Sigmoid colon (tissue), 7 donors: ENCODE results near the gene ADAMTS17. TPM values are rescaled to one million over a fixed set of nuclear protein-coding genes. Genes with fewer than 3 reads are reported as not detected.

Experiments
- DNase-seq: peaks from one replicate; pipeline ENCODE4 v3.0.0-alpha.2; 2019
- H3K27ac ChIP-seq, 4 donors: fragments of 200-600 bp; sonication (generic); one replicate each; pipeline ENCODE4 v1.5.1; 2016 to 2019; ENCODE audit warnings: mild to moderate bottlenecking in 1 of 4
- H3K27me3 ChIP-seq, 3 donors: fragments of 200-600 bp; sonication (generic); one replicate each; pipeline ENCODE4 v1.5.1; 2019; ENCODE audit warnings: mild to moderate bottlenecking in 1 of 3
- H3K36me3 ChIP-seq, 4 donors: fragments of 200-600 bp; sonication (generic); one replicate each; pipeline ENCODE4 v1.5.1; 2016 to 2019
- H3K4me1 ChIP-seq, 4 donors: fragments of 200-600 bp; sonication (generic); one replicate each; pipeline ENCODE4 v1.5.1; 2017 to 2019
- H3K4me3 ChIP-seq, 4 donors: fragments of 200-600 bp; sonication (generic); one replicate each; pipeline ENCODE4 v1.5.1; 2017 to 2019; ENCODE audit warnings: mild to moderate bottlenecking in 2 of 4, moderate library complexity in 1 of 4
- H3K9me3 ChIP-seq, 4 donors: fragments of 200-600 bp in 3 of 4; sonication (generic) in 3 of 4; one replicate each; pipeline versions ENCODE4 v1.5.1 to v1.6.1; 2013 to 2019
- CTCF ChIP-seq, 4 experiments: fragments of 450-650 bp in 3 of 4; fragments of 200-600 bp in 1 of 4; IDR thresholded peaks; one replicate each; pipeline ENCODE4 v1.5.1; 2016 to 2019; ENCODE audit warnings: antibody characterized with exemption in 4 of 4, mild to moderate bottlenecking in 3 of 4, moderate library complexity in 2 of 4
- EP300 ChIP-seq, 4 donors: sonication (generic); formaldehyde crosslinking; IDR thresholded peaks; one replicate each; pipeline ENCODE4 v1.6.1; 2017; ENCODE audit warnings: antibody characterized with exemption in 4 of 4
- POLR2A ChIP-seq, 2 donors: fragments of 450-650 bp; IDR thresholded peaks; one replicate each; pipeline ENCODE4 v1.6.1; 2016; ENCODE audit warnings: antibody characterized with exemption in 2 of 2, mild to moderate bottlenecking in 2 of 2, moderate library complexity in 2 of 2
- POLR2AphosphoS5 ChIP-seq, 4 donors: sonication (generic); formaldehyde crosslinking; IDR thresholded peaks; one replicate each; pipeline ENCODE4 v1.6.1; 2017; ENCODE audit warnings: antibody characterized with exemption in 4 of 4
- WGBS, 2 donors: extraction: QIAGEN DNeasy Blood & Tissue Kit; methylation state at CpG; one replicate each; pipeline ENCODE4 v1.1.7; 2013; 5-methylcytosine and 5-hydroxymethylcytosine counted together
- intact Hi-C: fragments of 100-400 bp; cut with DNase I; formaldehyde crosslinking; loops from one replicate; pipeline ENCODE4 v1.15.1; 2023
- polyA plus RNA-seq, 3 donors: library from polyadenylated mRNA; stranded (reverse); fragments of 200-250 nt; gene quantifications; one replicate each; pipeline ENCODE4 v1.2.3, GENCODE V29; 2013
- total RNA-seq, 4 donors: library from RNA; depleted of rRNA; stranded (reverse); fragments of >200 nt; gene quantifications; one replicate each; pipeline ENCODE4 v1.1.0, GENCODE V29; 2016
- donor health status: healthy with polysubstance abuse.
- donor health status: Bipolar disorder and iron deficiency.
- donor health status: healthy.

The ADAMTS17 gene
- total RNA-seq (1 to 10 TPM in 3 of 4 donors, under 1 TPM in 1; 0.71 to 3.6 (median 1.3) TPM), polyA plus RNA-seq (1 to 10 TPM in 1 of 3 donors, under 1 TPM in 2; 0.46 to 1.4 (median 0.60) TPM)

GRCh38 chr15:100341750-100342560, at the start of gene ADAMTS17:
Gene ADAMTS17 (minus strand): TSS chr15:100341975. CDS start chr15:100341899, 76 bp downstream.
- 1 to 3% methylated on average over 59 of the region's 59 CpGs for WGBS, 2 donors
- peak; percentile 98 for DNase-seq
- Histone ChIP-seq H3K9me3 (no peaks in the 10 kb centered on the region), H3K27me3 (peaks cover 5 to 9% (median 8%) of the 10 kb centered on the region in 3 donors), H3K27ac (peak within 1 kb of the TSS; percentile 69 to 87 (median 80)), H3K4me1 (peaks cover 0 to 23% (median 11%) of the 10 kb centered on the region in 4 donors), H3K36me3 (no peaks in the 10 kb centered on the region), H3K4me3 (peak within 1 kb of the TSS; percentile 51 to 86 (median 78))
- intact Hi-C loops = loop anchor here (5.0 to 10.0 kb wide), 4 partner anchors 185 to 665 kb away; partner anchors contain the start of genes ALDH1A3, ASB7, CERS3 and LINS1
- TF ChIP-seq POLR2A (IDR thresholded peaks at IDR 0.05) (peak; percentile 33 to 73), EP300 (IDR thresholded peaks at IDR 0.05) (no peak), CTCF (IDR thresholded peaks at IDR 0.05) (peak; percentile 88 to 94 (median 92)), POLR2AphosphoS5 (IDR thresholded peaks at IDR 0.05) (peak; percentile 77 to 98 (median 90))

GRCh38 chr15:100385300-100386050, 43.7 kb upstream of the ADAMTS17 start:
- no peaks in the 10 kb centered on the region for H3K4me1 ChIP-seq
- intact Hi-C loops = no loop called here
- WGBS, 2 donors = 86 to 87% methylated on average over 3 of the region's 3 CpGs
- no peak overlapping the region for H3K4me3 ChIP-seq
- no peak overlapping the region for H3K27ac ChIP-seq
- no peaks in the 10 kb centered on the region for H3K27me3 ChIP-seq
- no peaks in the 10 kb centered on the region for H3K36me3 ChIP-seq
- TF ChIP-seq POLR2A (IDR thresholded peaks at IDR 0.05) (no peak), POLR2AphosphoS5 (IDR thresholded peaks at IDR 0.05) (no peak), EP300 (IDR thresholded peaks at IDR 0.05) (no peak), CTCF (IDR thresholded peaks at IDR 0.05) (no peak)
- H3K9me3 ChIP-seq = peaks cover 6 to 18% (median 17%) of the 10 kb centered on the region in 4 donors
- no peak for DNase-seq

GRCh38 chr15:100384108-100384410, 42.3 kb upstream of the ADAMTS17 start:
- Histone ChIP-seq H3K27ac (no peak overlapping the region), H3K9me3 (peaks cover 6 to 19% (median 17%) of the 10 kb centered on the region in 4 donors), H3K4me3 (no peak overlapping the region), H3K36me3 (no peaks in the 10 kb centered on the region), H3K4me1 (no peaks in the 10 kb centered on the region), H3K27me3 (no peaks in the 10 kb centered on the region)
- TF ChIP-seq POLR2A (IDR thresholded peaks at IDR 0.05) (no peak), CTCF (IDR thresholded peaks at IDR 0.05) (no peak), POLR2AphosphoS5 (IDR thresholded peaks at IDR 0.05) (no peak), EP300 (IDR thresholded peaks at IDR 0.05) (no peak)
- DNase-seq = no peak
- 76 to 81% methylated on average over 10 of the region's 10 CpGs for WGBS, 2 donors
- intact Hi-C loops = no loop called here

GRCh38 chr15:100383302-100384107, 41.7 kb upstream of the ADAMTS17 start:
- intact Hi-C loops = no loop called here
- H3K9me3 ChIP-seq = peaks cover 6 to 19% (median 17%) of the 10 kb centered on the region in 4 donors

More at GRCh38 chr15:100383302-100384107, 41.7 kb upstream of the ADAMTS17 start:
- DNase-seq = no peak
- H3K27ac ChIP-seq = no peak overlapping the region
- TF ChIP-seq POLR2AphosphoS5 (IDR thresholded peaks at IDR 0.05) (no peak), CTCF (IDR thresholded peaks at IDR 0.05) (peak in 3 of 4 experiments; percentile 12 to 16 (median 12)), POLR2A (IDR thresholded peaks at IDR 0.05) (no peak)
- H3K27me3 ChIP-seq = no peaks in the 10 kb centered on the region
- H3K4me1 ChIP-seq = no peaks in the 10 kb centered on the region
- no peak overlapping the region for H3K4me3 ChIP-seq
- 20 to 29% methylated on average over 3 of the region's 3 CpGs for whole genome bisulfite sequencing, 2 donors
- H3K36me3 ChIP-seq = no peaks in the 10 kb centered on the region
